Suppressor macrophage treated with lipopolysaccharide for 1 hour (primary cell): ENCODE data around the gene TRAFD1.
"Not testable (repeated sequence)": the region's sequence is repeated elsewhere in the genome, so short reads cannot be mapped to it uniquely, and the experiment has no call there.

Source experiments
- DNase-seq, 3 donors: peaks; one replicate each; pipeline ENCODE4 v3.0.0-alpha.2; 2020 to 2022

TRAFD1 gene, protein sequence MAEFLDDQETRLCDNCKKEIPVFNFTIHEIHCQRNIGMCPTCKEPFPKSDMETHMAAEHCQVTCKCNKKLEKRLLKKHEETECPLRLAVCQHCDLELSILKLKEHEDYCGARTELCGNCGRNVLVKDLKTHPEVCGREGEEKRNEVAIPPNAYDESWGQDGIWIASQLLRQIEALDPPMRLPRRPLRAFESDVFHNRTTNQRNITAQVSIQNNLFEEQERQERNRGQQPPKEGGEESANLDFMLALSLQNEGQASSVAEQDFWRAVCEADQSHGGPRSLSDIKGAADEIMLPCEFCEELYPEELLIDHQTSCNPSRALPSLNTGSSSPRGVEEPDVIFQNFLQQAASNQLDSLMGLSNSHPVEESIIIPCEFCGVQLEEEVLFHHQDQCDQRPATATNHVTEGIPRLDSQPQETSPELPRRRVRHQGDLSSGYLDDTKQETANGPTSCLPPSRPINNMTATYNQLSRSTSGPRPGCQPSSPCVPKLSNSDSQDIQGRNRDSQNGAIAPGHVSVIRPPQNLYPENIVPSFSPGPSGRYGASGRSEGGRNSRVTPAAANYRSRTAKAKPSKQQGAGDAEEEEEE

DNA sequence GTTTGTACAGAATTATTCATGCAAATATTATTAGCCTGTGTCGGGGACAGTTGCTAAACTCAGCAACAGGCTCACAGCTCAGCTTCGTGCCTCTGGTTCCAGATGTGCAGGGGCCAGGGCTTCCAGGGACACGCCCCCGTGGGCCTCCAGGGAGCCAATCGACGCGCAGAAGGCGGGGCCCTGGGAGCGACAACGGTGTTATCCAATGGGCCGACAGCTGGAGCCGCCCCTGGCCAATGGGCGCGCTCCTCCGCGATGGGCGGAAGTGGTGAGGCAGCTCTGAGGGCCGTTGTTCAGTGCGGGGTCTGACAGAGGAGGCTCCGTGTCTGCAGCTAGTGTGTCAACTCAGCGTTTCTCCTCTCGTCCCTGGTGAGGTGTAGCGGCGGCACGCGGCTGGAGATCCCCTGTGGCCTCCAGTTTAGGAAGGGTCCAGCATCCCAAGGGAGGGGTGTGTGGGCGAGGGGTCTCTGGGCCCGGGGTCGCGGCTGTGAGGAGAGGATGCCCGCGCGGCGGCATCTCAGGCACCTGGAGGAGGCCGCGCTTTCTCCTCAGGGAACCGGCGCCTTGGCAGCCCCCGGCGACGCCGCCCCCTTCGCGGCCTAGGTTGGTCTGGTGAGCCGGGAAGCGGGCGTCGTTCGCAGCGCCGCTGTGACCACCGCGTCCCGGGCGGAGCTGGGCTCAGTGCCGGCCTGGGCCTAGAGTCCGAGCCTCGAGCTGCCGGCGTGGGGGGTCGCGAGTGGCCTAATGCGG, at the start of gene TRAFD1:
TRAFD1 (plus strand) TSS at position 311 of the 750 bp plus-strand sequence. CDS start 4,963 bp downstream, outside the sequence.
- peak; percentile 98 to 99 (median 99) for DNase-seq

DNA sequence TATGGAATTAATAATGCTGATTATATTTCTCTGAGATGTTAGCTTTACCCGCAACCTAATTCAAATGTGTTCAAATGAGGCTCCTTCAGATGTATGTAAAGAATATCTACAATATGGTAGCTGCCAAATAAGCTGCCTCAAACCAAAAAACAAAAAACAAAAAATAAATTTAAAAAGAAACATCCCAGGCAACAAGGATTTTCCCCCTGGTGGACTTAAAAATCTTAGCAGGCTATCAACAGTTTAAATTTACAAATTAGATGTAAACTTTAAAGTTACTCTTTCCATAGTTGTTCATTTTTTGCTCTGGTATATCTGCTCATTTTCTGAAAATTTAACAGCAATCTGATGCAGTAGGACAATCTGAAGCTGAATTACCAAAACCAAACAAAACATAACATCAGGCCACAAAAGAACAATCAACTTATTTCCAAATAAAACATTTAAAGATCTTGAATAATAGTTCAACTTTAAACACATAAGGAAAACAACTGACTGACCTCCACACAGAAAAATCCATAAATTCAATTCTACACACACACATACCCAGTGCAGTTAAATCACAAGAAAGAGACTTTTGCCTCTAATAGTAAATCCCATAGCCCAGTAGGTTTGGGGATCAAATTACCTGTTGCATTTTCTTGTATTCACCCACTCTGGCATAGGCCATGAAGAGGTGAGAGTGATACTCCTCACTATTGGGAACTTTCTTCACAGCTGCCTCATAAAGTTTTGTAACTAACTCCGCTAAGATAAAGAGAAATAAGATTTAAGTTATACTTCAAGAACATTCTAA, 38.1 kb upstream of the TRAFD1 start:
- DNase-seq: no peak

DNA sequence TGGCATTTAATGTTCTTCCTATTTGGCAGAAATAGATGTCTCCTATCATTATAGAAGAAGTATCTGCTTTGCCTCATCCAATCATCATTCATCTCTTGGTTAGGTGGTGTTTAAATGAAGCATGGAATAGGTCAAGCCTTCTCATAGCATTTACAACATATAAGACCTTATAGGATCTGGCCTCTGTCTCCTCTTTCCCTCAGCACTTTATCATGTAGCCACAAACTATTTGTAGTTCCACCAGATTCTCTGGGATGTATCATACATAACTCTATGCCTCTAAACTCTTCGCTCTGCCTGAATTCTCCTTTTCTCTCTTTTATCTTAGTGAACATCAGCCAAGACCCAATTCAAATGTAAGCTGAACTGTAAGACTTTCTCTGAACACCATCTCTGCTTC, 37.5 kb upstream of the TRAFD1 start:
- DNase-seq: no peak

DNA sequence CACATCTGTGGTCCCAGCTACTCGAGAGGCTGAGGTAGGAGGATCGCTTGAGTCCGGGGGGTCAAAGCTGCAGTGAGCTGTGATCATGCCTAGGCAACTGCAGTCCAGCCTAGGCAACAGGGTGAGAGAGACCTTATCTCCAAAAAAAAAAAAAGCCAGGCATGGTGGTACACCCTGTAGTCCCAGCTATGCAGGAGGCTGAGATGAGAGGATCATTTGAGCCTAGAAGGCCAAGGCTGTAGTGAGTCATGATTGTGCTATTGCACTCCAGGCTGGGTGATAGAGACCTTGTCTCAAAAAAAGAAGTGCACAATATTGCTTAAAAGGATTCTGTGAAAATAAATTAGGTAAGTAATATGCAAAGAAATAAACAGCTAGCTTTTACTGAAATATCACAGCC, 33.8 kb upstream of the TRAFD1 start:
- no peak for DNase-seq

DNA sequence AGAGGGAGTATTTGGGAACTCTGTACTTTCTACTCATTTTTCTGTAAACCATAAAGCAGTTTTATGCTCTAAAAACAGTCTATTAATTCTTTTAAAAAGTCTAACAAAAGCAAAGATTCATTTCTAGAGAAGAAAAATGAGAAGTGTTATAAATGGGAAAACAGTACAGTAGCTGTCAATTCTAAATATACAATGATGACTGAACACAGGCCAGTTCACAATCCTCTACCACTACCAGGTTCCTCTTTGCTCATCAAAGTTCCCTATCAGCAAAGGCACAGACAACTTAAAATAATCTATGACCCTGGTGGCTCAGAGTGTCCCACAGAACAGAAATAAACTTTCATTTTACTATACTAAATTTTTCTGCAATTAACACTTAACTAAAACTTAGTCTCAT, 29.3 kb upstream of the TRAFD1 start:
- DNase-seq: peak; percentile 73 to 89 (median 86)

DNA sequence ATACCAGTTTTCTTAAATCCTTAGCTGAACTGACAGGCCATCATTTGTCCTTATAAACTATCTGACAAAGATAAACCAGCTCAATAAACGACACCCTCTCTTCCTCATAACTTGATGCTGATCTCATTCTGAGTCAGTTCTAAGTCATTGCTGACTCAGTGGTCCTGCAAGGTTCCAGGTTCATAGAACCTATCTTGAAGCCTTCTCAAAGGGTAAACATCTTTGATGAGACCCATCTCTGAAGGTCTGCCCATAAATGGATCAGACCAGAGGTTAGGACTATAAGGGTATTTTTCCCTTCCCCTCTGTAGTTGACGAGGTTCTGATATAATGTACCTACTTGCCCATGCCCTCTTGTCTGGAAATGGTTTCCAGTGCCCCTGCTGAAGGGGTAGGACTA, 28.7 kb upstream of the TRAFD1 start:
- DNase-seq: peak; percentile 68 to 86 (median 75)

DNA sequence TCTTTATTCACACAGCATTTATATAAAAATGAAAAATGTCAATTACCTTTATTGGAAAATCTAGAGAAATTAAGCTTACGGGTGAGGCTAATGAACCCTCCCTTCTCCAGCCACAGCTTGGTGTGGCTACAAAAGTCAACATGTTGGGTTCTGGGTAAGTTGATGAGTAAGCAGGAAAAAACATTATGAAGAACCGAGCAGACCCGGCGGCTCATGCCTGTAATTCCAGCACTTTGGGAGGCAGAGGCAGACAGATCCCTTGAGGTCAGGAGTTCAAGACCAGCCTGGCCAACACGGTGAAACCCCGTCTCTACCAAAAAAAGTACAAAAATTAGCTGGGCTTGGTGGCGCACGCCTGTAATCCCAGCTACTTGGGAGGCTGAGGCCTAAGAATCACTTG, 27.7 kb upstream of the TRAFD1 start:
- DNase-seq: no peak

DNA sequence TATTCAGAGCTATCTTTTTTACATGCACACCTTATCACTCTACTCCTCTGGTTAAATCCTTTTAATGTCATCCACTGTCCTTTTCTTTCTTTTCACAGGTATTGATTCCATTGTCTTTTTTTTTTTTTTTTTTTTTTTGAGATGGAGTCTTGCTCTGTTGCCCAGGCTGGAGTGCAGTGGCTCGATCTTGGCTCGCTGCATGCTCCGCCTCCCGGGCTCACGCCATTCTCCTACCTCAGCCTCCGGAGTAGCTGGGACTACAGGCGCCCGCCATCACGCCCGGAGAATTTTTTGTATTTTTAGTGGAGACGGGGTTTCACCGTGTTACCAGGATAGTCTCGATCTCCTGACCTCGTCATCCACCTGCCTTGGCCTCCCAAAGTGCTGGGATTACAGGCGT, 24.9 kb upstream of the TRAFD1 start:
- not testable (repeated sequence) for DNase-seq

DNA sequence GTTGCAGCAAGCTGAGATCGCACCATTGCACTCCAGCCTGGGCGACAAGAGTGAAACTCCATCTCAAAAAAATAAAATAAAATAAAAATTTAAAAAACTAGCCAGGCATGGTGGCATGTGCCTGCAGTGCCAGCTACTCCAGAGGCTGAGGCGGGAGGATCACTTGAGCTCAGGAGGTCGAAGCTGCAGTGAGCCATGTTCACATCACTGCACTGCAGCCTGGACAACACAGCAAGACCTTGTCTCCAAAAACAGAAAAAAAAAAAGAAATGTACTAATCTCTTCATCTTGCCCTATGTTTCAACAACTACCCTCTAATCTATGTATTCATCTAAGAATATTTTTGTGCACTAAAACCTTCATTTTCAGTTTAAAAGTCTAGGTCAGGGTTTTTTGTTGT, 23.2 kb upstream of the TRAFD1 start:
- no peak for DNase-seq

DNA sequence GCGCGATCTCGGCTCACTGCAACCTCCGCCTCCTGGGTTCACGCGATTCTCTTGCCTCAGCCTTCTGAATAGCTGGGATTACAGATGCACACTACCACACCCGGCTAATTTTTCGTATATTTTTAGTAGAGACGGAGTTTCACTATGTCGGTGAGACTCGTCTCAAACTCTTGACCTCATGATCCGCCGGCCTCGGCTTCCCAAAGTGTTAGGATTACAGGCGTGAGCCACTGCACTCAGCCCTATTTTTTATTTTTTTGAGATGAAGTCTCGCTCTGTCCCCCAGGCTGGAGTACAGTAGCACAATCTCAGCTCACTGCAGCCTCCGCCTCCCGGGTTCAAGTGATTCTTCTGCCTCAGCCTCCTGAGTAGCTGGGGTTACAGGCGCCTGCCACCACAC, 22.6 kb upstream of the TRAFD1 start:
- DNase-seq: not testable (repeated sequence)

DNA sequence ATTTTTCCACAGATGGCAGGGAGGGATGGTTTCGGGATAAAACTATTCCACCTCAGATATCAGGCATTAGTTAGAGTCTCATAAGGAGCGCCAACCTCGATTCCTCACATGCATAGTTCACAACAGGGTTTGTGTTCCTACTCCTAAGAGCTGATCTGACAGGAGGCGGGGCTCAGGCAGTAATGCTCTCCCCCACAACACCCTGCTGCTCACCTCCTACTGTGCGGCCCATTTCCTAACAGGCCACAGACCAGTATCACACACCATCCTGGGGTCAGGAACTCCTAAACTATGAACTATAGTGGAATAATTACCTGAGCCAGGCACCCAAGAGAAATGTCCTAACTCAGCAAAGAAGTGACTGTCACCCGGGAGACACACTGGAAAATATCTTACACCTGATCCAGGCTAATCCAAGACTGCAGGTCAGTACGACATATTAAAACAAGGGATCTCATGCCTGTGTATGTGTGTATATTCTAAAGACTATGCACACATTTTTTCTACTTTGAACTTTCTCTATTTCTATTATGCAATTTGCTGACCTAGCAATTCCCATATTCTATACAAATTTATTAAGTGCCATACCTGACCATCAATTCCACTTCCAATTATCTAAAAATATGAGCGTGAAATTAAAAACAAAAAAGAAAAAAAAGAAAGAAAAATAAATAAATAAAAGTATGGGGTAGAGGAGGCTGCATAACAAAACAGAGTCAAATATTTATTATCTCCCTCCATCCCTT, 21.4 kb upstream of the TRAFD1 start:
- no peak for DNase-seq

DNA sequence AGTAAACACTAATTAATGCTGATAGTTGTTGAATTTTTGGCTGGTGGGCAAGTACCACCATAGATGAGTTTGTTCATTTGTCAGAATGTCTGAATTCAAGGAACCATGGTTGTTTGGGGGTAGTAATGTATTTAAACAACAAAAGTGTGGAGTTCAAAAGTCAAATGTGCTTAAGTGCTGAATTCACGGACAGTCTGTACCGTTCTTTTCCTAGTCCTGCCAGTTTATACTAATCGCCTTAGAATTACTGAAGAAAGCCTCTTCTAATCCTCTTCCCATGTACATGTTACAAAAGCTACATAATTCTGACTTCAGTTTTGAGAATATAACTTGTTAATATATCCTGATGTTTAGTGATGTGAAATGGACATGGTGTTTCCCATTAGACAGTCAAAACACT, 19.5 kb upstream of the TRAFD1 start:
- no peak for DNase-seq

DNA sequence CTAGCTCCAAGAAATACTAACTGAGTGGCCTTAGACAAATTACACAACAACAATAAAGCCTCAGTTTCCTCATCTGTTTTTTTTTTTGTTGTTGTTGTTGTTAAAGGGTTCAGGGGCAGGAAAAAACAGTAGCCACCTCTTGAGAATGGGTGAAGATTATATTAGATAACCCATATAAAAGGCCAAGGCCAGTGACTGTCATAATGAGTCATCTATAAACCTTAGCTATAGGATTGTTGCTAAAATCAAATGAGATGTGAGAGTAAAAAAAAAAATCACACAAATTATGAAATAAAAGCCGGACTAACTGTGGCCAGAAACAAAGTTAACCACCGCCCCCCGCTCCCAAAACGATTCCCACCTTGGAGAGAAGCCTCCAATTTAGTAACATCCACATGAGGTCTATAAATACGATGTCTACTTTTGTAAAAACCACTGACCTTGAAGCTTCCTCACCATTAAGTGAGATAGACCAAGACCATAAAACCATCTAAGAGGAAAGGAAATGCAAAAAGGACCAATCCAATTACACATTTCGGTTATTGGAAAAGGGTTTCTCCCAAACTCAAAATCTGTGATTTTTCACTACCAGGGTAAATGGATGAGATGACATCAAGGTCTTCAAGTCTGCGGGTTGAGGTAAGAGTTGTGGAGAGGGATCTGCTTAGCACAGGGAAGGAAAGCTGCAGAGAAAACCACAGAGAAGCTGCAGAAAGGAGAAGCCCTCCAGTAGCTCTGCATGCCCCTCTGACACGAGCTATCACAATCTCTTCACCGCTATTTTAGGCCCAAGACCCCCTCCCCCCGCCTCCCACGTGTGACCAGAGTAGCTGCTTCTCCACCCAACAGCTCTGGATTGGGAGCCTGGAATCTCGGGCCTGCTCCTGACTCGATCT, 17.8 kb upstream of the TRAFD1 start:
- peak; percentile 38 to 49 (median 49) for DNase-seq

DNA sequence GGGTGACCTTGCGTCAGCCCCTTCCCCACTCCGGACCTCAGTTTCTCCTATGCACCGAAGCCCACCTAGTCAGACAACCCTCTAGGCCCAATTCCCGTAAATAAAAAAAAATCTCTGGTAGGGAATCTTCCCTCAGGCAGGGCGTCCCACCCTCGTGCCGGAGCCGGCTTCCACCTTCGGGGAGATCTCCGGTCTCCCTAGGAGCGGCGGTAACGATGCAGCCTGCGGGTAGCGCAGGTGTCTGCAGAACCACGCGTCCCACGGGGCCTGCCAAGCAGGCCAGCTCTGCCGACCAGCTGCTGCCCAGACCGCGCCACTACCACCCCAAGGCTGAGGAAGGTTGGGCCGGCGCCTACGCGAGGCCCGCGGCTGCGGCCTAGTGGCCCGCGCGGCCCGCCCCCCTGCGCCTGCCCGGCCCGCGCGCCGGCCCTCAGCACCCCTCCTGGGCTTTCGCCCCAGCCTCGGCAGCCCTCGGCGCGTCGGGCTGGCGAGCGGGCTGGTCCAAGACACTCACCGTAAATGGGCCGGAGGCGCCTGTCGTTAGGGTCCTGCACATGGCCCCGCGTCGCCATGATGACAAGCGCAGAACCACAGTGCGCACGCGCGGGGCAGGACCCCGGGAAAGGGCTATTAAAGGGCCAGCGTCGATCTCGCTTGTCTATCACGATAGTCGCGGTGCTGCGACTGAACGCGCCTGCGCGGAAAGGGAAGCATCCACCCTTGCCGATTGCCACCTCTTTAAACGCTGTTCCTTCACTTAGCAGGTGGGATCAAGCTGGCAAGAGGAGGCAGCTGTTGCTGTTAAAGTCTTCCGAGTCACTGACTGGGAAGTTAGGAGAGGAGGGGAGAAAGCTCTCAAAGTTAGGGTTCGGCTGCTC, 16.9 kb upstream of the TRAFD1 start, which contains the start of gene NAA25:
NAA25 (minus strand) TSS at position 582 of the 878 bp plus-strand sequence; CDS start at position 572, 10 bp downstream.
- peak; percentile 89 to 96 (median 94) for DNase-seq

DNA sequence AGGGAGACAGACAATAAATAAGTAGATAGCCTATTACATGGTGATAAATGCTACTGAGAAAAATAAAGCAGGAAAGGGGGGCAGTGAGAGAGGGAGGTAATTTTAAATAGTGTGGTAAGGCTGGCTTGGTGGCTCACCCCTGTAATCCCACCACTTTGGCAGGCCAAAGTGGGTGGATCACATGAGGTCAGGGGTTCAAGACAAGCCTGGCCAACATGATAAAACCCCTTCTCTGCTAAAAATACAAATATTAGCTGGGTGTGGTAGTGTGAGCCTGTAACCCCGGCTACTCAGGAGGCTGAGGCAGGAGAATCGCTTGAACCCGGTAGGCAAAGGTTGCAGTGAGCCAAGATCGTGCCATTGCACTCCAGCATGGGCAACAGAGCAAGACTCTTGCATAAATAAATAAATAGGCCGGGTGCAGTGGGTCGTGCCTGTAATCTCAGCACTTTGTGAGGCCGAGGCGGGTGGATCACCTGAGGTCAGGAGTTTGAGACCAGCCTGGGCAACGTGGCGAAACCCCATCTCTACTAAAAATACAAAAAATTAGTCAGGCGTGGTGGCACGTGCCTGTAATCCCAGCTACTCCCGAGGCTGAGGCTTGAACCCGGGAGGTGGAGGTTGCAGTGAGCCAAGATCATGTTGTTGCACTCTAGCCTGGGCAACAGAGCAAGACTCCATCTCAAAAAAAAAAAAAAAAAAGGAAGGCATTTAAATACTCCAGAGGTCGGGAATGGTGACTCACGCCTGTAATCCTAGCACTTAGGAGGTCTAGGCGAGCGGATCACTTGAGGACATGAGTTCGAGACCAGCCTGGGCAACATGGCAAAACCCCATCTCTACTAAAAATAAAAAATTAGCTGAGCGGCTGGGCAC, 14.3 kb upstream of the TRAFD1 start:
- DNase-seq: not testable (repeated sequence)

DNA sequence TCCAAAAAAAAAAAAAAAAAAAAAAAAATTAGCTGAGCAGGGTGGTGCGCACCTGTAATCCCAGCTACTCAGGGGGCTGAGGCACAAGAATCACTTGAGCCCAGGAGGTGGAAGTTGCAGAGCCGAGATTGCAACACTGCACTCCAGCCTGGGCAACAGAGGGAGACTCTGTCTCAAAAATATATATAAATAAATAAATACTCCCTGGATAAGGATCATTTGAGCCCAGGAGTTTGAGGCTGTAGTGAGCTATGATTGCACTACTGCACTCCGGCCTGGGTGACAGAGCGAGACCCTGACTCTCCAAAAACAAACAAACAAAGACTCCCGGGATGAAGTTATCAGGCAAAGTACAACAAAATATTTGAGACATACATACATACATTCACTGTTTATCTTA, 13.4 kb upstream of the TRAFD1 start:
- no peak for DNase-seq

DNA sequence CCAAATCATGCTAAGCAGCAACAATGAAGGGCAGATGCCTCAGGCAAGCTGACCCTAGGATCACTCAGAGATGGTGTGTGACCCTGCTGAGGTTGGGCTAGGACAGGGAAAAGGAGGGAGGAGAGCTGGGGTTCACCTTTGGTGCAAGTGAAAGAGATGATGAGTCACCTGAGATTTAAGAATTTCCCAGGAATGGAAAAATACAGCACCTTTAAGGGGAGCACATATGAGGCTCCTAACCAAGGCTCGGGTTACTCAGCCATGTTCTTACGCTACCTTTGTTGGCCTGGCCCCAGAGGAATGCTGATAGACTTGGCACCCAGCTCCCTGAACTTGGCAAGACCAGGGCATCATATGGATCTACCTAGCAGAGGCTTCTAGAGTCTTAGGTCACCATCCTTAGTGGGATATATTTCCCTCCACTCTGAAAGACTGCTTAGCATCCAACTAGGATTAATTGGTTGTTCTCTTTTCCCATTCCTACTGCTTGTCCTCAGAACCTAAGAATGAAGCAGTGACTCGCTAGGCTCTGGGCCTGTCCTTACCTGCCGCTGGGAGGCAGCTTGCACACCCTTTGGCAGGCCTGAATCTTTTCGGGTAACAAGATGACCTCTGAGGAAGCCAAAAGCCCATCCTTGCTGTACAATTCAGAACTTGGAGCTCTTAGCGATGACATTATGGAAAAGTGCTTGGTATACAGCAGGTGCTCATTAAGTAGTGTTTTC, 12.8 kb upstream of the TRAFD1 start:
- DNase-seq: no peak
